Gastrocnemius medialis (tissue), 4 donors: ENCODE data around the gene CD38.

Experiments
- POLR2A ChIP-seq, 2 donors: fragments of 450-650 bp; IDR thresholded peaks; one replicate each; pipeline ENCODE4 v1.6.1; 2017; ENCODE audit warnings: antibody characterized with exemption in 2 of 2, mild to moderate bottlenecking in 2 of 2, moderate library complexity in 2 of 2
- TF ChIP-seq, protein P1 (sequence below), 5 experiments: fragments of 450-650 bp in 3 of 5; fragments of 200-600 bp in 2 of 5; sonication (generic) in 2 of 5; IDR thresholded peaks in 4 of 5; conservative IDR thresholded peaks in 1 of 5; 1 replicate in 4 of 5; 2 replicates in 1 of 5; pipeline ENCODE4 v1.5.1; 2016 to 2019; ENCODE audit warnings: antibody characterized with exemption in 5 of 5, mild to moderate bottlenecking in 3 of 5, moderate library complexity in 3 of 5

DNA sequence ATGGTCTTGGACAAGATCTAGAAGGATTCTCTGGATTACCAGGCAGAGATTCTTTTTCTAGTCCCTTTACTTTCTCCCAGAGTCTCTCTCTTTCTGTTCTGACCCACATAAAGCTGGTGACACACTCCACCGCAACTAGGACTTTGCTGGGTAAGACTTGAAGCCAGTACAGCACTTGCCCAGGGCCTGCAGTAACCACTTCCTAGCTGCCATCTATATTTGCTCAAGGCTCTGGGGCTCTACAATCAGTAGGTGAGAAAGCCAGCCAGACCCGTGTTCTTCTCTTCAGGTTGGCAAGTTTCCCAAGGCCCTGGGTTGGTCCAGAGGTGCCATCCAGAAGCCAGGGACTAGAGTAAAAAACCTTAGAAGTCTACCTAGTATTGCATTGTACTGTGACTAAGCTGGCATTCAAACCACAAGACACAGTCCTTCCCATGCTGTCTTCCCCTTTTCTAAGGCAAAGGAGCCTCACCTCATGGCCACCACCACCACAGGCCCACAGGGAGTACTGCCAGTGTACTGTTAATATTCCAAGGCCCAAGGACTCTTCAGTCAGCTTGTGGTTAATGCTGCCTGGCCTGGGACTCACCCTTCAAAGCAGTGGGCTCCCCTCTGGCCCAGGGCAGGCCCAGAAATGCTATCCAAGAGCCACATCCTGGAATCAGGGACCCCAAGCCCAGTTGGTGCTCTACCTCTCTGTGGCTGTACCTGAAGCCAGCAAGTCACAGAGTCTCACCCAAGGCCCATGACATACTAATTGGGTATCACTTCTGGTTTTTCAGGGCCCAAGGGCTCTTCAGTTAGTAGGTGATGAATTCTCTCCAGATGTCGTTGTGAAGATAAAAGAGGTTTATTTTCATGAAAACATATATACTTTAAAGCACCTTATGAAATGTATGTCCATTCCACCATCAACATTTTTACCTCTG is 54.7 kb downstream of the CD38 start:
- TF ChIP-seq, protein P1, sequence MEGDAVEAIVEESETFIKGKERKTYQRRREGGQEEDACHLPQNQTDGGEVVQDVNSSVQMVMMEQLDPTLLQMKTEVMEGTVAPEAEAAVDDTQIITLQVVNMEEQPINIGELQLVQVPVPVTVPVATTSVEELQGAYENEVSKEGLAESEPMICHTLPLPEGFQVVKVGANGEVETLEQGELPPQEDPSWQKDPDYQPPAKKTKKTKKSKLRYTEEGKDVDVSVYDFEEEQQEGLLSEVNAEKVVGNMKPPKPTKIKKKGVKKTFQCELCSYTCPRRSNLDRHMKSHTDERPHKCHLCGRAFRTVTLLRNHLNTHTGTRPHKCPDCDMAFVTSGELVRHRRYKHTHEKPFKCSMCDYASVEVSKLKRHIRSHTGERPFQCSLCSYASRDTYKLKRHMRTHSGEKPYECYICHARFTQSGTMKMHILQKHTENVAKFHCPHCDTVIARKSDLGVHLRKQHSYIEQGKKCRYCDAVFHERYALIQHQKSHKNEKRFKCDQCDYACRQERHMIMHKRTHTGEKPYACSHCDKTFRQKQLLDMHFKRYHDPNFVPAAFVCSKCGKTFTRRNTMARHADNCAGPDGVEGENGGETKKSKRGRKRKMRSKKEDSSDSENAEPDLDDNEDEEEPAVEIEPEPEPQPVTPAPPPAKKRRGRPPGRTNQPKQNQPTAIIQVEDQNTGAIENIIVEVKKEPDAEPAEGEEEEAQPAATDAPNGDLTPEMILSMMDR (IDR thresholded peaks at IDR 0.05 in 4 of 5, conservative IDR thresholded peaks at IDR 0.05 in 1 of 5) = no peak
- TF ChIP-seq POLR2A (IDR thresholded peaks at IDR 0.05) = no peak
